ENCODE results near the gene NRG4. TPM values are rescaled to one million over a fixed set of nuclear protein-coding genes. Genes with fewer than 3 reads are reported as not detected.

NRG4 gene
- total and polyA plus RNA-seq, 9 of the 15 experiments (the other 6 are each of a cell fraction or from before 2014, with no cell fraction given) = 0.33 to 2.5 (median 0.76) TPM

DNA sequence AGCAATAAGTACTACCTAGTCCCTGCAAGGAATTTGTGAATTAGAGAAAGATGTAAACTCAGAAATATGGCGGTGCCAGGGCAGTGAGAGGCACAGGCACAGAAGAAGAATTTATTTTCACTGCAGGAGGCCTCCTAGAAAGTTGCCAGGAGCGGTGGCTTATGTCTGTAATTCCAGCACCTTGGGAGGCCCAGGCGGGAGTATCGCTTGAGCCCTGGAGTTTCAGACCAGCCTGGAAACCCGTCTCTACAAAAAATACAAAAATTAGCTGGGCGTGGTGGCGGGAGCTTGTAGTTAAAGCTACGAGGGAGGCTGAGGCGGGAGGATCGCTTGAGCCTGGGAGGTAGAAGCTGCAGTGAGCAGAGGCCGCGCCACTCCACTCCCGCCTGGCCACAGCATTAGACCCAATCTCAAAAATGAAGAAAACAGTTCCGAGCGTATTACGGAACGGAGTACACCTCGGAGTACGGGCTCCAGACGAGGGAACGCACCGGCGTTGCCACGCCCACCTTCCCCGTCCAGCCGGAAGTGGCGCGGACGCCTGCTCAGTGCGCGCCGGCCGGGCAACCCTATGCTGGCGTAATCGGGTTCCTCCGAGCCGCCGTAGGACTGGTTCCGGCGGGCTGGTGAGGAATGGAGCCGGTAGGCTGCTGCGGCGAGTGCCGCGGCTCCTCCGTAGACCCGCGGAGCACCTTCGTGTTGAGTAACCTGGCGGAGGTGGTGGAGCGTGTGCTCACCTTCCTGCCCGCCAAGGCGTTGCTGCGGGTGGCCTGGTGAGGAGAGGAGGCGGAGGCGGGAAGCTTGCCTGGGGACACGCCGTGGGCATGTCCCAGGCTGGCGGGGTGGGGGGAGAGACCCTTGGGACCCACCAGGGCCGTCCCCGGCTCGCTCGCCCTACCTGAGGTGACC lies 108.6 kb downstream of the NRG4 start, which contains the start of gene FBXO22 (continued):
- TF ChIP-seq, protein P1, sequence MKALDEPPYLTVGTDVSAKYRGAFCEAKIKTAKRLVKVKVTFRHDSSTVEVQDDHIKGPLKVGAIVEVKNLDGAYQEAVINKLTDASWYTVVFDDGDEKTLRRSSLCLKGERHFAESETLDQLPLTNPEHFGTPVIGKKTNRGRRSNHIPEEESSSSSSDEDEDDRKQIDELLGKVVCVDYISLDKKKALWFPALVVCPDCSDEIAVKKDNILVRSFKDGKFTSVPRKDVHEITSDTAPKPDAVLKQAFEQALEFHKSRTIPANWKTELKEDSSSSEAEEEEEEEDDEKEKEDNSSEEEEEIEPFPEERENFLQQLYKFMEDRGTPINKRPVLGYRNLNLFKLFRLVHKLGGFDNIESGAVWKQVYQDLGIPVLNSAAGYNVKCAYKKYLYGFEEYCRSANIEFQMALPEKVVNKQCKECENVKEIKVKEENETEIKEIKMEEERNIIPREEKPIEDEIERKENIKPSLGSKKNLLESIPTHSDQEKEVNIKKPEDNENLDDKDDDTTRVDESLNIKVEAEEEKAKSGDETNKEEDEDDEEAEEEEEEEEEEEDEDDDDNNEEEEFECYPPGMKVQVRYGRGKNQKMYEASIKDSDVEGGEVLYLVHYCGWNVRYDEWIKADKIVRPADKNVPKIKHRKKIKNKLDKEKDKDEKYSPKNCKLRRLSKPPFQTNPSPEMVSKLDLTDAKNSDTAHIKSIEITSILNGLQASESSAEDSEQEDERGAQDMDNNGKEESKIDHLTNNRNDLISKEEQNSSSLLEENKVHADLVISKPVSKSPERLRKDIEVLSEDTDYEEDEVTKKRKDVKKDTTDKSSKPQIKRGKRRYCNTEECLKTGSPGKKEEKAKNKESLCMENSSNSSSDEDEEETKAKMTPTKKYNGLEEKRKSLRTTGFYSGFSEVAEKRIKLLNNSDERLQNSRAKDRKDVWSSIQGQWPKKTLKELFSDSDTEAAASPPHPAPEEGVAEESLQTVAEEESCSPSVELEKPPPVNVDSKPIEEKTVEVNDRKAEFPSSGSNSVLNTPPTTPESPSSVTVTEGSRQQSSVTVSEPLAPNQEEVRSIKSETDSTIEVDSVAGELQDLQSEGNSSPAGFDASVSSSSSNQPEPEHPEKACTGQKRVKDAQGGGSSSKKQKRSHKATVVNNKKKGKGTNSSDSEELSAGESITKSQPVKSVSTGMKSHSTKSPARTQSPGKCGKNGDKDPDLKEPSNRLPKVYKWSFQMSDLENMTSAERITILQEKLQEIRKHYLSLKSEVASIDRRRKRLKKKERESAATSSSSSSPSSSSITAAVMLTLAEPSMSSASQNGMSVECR (CRISPR knock-in tag; IDR thresholded peaks at IDR 0.05) = peak; percentile 89
- TF ChIP-seq MTA3 (IDR thresholded peaks at IDR 0.05; ENCODE audit: borderline replicate concordance) = peak; percentile 97
- TF ChIP-seq NR2C2 (CRISPR knock-in tag; IDR thresholded peaks at IDR 0.05) = 0 out of 2 replicates have a peak, but pooled peaks have one; percentile 58
- TF ChIP-seq NR2C2 (tag; IDR thresholded peaks at IDR 0.05) = peak; percentile 70
- TF ChIP-seq RBM17 (IDR thresholded peaks at IDR 0.05; ENCODE audit: borderline replicate concordance, low read depth, low read length) = no peak
- 0 out of 2 replicates have a peak, but pooled peaks have one; percentile 11 for TF ChIP-seq DPF2 (IDR thresholded peaks at IDR 0.05)
- TF ChIP-seq ZFPM2 (CRISPR knock-in tag; IDR thresholded peaks at IDR 0.05) = peak; percentile 85; the same call in 1 of the 2 replicates
- peak in 1 of 2 experiments; percentile 53; a peak in 1 of 3 replicates for TF ChIP-seq CBX3 (IDR thresholded peaks at IDR 0.05; ENCODE audit: borderline replicate concordance in 1 of 2, low read length in 2 of 2)
- TF ChIP-seq MYC (IDR thresholded peaks at IDR 0.05; ENCODE audit: low read depth, low read length) = peak; percentile 78
- peak; percentile 62; the same call in 1 of the 2 replicates for TF ChIP-seq MYC (CRISPR knock-in tag; IDR thresholded peaks at IDR 0.05; ENCODE audit: borderline replicate concordance, low read depth)
- TF ChIP-seq OTX1 (CRISPR knock-in tag; IDR thresholded peaks at IDR 0.05) = no peak
- no peak for TF ChIP-seq TSC22D4 (tag; IDR thresholded peaks at IDR 0.05)
- no peak for TF ChIP-seq MTA2 (IDR thresholded peaks at IDR 0.05; ENCODE audit: low read depth)
- TF ChIP-seq, protein P2, sequence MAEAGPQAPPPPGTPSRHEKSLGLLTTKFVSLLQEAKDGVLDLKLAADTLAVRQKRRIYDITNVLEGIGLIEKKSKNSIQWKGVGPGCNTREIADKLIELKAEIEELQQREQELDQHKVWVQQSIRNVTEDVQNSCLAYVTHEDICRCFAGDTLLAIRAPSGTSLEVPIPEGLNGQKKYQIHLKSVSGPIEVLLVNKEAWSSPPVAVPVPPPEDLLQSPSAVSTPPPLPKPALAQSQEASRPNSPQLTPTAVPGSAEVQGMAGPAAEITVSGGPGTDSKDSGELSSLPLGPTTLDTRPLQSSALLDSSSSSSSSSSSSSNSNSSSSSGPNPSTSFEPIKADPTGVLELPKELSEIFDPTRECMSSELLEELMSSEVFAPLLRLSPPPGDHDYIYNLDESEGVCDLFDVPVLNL (CRISPR knock-in tag; IDR thresholded peaks at IDR 0.05; ENCODE audit: low read depth) = 0 out of 2 replicates have a peak, but pooled peaks have one; percentile 14
- TF ChIP-seq, protein P3, sequence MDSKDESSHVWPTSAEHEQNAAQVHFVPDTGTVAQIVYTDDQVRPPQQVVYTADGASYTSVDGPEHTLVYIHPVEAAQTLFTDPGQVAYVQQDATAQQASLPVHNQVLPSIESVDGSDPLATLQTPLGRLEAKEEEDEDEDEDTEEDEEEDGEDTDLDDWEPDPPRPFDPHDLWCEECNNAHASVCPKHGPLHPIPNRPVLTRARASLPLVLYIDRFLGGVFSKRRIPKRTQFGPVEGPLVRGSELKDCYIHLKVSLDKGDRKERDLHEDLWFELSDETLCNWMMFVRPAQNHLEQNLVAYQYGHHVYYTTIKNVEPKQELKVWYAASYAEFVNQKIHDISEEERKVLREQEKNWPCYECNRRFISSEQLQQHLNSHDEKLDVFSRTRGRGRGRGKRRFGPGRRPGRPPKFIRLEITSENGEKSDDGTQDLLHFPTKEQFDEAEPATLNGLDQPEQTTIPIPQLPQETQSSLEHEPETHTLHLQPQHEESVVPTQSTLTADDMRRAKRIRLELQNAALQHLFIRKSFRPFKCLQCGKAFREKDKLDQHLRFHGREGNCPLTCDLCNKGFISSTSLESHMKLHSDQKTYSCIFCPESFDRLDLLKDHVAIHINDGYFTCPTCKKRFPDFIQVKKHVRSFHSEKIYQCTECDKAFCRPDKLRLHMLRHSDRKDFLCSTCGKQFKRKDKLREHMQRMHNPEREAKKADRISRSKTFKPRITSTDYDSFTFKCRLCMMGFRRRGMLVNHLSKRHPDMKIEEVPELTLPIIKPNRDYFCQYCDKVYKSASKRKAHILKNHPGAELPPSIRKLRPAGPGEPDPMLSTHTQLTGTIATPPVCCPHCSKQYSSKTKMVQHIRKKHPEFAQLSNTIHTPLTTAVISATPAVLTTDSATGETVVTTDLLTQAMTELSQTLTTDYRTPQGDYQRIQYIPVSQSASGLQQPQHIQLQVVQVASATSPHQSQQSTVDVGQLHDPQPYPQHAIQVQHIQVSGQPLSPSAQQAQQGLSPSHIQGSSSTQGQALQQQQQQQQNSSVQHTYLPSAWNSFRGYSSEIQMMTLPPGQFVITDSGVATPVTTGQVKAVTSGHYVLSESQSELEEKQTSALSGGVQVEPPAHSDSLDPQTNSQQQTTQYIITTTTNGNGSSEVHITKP (IDR thresholded peaks at IDR 0.05; ENCODE audit: partially characterized antibody) = peak; percentile 38
- TF ChIP-seq WHSC1 (IDR thresholded peaks at IDR 0.05; ENCODE audit: low read length) = no peak
- TF ChIP-seq TCF7L2 (IDR thresholded peaks at IDR 0.05; ENCODE audit: low read depth, low read length) = no peak
